HepG2 (cell line): ENCODE results near the gene SRSF12. TPM values are rescaled to one million over a fixed set of nuclear protein-coding genes. Genes with fewer than 3 reads are reported as not detected.

ENCODE experiments used
- CBFB ChIP-seq: sonication (generic); formaldehyde crosslinking; IDR thresholded peaks from 2 replicates; pipeline ENCODE4 v1.4.0; 2020; ENCODE audit warnings: missing genetic modification reagents
- CREB1 ChIP-seq, 2 experiments: fragments of 450-650 bp in 1 of 2; IDR thresholded peaks; 2 replicates each; pipeline ENCODE4 v1.6.1; 2016 to 2017; ENCODE audit warnings: control low read depth in 1 of 2, mild to moderate bottlenecking in 1 of 2, missing compliant biosample characterization in 1 of 2, missing genetic modification characterization in 1 of 2
- FOXK1 ChIP-seq: sonication (generic); formaldehyde crosslinking; IDR thresholded peaks from 2 replicates; pipeline ENCODE4 v1.4.0; 2020; ENCODE audit warnings: low read depth, missing genetic modification reagents, borderline replicate concordance
- MTA3 ChIP-seq: sonication (generic); formaldehyde crosslinking; IDR thresholded peaks from 2 replicates; pipeline ENCODE4 v1.4.0; 2020; ENCODE audit warnings: missing genetic modification reagents
- MYC ChIP-seq: sonication (generic); formaldehyde crosslinking; IDR thresholded peaks from 2 replicates; pipeline ENCODE4 v1.9.0; 2021; ENCODE audit warnings: missing genetic modification reagents, borderline replicate concordance
- PAF1 ChIP-seq: IDR thresholded peaks from 2 replicates; pipeline ENCODE4 v1.6.1; 2016; ENCODE audit warnings: missing genetic modification reagents, missing compliant biosample characterization
- ZBTB21 ChIP-seq: sonication (generic); formaldehyde crosslinking; IDR thresholded peaks from 2 replicates; pipeline ENCODE4 v1.4.0; 2020; ENCODE audit warnings: missing genetic modification reagents
- ZBTB38 ChIP-seq: sonication (generic); formaldehyde crosslinking; IDR thresholded peaks from 2 replicates; pipeline ENCODE4 v1.5.1; 2020; ENCODE audit warnings: mild to moderate bottlenecking, missing genetic modification reagents
- ZFP41 ChIP-seq: sonication (generic); formaldehyde crosslinking; IDR thresholded peaks from 2 replicates; pipeline ENCODE4 v1.4.0; 2020; ENCODE audit warnings: mild to moderate bottlenecking, missing genetic modification reagents, borderline replicate concordance
- ZNF350 ChIP-seq: sonication (generic); formaldehyde crosslinking; IDR thresholded peaks from 2 replicates; pipeline ENCODE4 v1.4.0; 2020; ENCODE audit warnings: mild to moderate bottlenecking, low read depth, missing genetic modification reagents, borderline replicate concordance
- polyA plus RNA-seq, 8 experiments: library from polyadenylated mRNA; depleted of rRNA in 3 of 8; stranded (reverse) in 7 of 8; unstranded in 1 of 8; fragments of >200 nt; fragmentation: Illumina TruSeq in 4 of 8; extraction: Trizol in 4 of 8; gene quantifications; 2 replicates each; pipeline versions ENCODE4 v1.2.1 to v1.2.3, GENCODE V29; 2011 to 2016; ENCODE audit warnings: low read depth in 4 of 8, missing spikeins in 1 of 8, mixed read lengths in 1 of 8; ENCODE audit not compliant: insufficient read depth in 1 of 8
- total RNA-seq, 5 experiments: library from RNA; depleted of rRNA; stranded (reverse); fragments of >200 nt; fragmentation: Illumina TruSeq; extraction: Trizol; gene quantifications; 2 replicates each; pipeline ENCODE4 v1.2.3, GENCODE V29; 2016; ENCODE audit warnings: low read depth in 1 of 5
- TF ChIP-seq, protein P1 (sequence below): sonication (generic); formaldehyde crosslinking; IDR thresholded peaks from 2 replicates; pipeline ENCODE4 v1.4.0; 2020; ENCODE audit warnings: mild to moderate bottlenecking, missing genetic modification reagents
- TF ChIP-seq, protein P2 (sequence below): sonication (generic); formaldehyde crosslinking; IDR thresholded peaks from 2 replicates; pipeline ENCODE4 v1.4.0; 2020; ENCODE audit warnings: missing genetic modification reagents
- TF ChIP-seq, protein P3 (sequence below): sonication (generic); formaldehyde crosslinking; IDR thresholded peaks from 2 replicates; pipeline ENCODE4 v1.4.0; 2020; ENCODE audit warnings: missing genetic modification reagents, borderline replicate concordance
- TF ChIP-seq, protein P4 (sequence below): sonication (generic); formaldehyde crosslinking; IDR thresholded peaks from 2 replicates; pipeline ENCODE4 v1.8.1; 2023; ENCODE audit warnings: mild to moderate bottlenecking, missing genetic modification reagents
- TF ChIP-seq, protein P5 (sequence below): sonication (generic); formaldehyde crosslinking; IDR thresholded peaks from 2 replicates; pipeline ENCODE4 v1.5.0; 2020; ENCODE audit warnings: missing genetic modification reagents

SRSF12 gene
- total and polyA plus RNA-seq, 2 of the 13 experiments (the other 11 are each of a cell fraction or from before 2014, with no cell fraction given), result 1.7 to 1.9 TPM

- TF ChIP-seq, protein P1, sequence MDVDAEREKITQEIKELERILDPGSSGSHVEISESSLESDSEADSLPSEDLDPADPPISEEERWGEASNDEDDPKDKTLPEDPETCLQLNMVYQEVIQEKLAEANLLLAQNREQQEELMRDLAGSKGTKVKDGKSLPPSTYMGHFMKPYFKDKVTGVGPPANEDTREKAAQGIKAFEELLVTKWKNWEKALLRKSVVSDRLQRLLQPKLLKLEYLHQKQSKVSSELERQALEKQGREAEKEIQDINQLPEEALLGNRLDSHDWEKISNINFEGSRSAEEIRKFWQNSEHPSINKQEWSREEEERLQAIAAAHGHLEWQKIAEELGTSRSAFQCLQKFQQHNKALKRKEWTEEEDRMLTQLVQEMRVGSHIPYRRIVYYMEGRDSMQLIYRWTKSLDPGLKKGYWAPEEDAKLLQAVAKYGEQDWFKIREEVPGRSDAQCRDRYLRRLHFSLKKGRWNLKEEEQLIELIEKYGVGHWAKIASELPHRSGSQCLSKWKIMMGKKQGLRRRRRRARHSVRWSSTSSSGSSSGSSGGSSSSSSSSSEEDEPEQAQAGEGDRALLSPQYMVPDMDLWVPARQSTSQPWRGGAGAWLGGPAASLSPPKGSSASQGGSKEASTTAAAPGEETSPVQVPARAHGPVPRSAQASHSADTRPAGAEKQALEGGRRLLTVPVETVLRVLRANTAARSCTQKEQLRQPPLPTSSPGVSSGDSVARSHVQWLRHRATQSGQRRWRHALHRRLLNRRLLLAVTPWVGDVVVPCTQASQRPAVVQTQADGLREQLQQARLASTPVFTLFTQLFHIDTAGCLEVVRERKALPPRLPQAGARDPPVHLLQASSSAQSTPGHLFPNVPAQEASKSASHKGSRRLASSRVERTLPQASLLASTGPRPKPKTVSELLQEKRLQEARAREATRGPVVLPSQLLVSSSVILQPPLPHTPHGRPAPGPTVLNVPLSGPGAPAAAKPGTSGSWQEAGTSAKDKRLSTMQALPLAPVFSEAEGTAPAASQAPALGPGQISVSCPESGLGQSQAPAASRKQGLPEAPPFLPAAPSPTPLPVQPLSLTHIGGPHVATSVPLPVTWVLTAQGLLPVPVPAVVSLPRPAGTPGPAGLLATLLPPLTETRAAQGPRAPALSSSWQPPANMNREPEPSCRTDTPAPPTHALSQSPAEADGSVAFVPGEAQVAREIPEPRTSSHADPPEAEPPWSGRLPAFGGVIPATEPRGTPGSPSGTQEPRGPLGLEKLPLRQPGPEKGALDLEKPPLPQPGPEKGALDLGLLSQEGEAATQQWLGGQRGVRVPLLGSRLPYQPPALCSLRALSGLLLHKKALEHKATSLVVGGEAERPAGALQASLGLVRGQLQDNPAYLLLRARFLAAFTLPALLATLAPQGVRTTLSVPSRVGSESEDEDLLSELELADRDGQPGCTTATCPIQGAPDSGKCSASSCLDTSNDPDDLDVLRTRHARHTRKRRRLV (CRISPR knock-in tag), result peak; percentile 84; the same call in 1 of the 2 replicates
- no peak for TF ChIP-seq ZFP41 (CRISPR knock-in tag)
- TF ChIP-seq MYC, result peak; percentile 87
- TF ChIP-seq, protein P2, sequence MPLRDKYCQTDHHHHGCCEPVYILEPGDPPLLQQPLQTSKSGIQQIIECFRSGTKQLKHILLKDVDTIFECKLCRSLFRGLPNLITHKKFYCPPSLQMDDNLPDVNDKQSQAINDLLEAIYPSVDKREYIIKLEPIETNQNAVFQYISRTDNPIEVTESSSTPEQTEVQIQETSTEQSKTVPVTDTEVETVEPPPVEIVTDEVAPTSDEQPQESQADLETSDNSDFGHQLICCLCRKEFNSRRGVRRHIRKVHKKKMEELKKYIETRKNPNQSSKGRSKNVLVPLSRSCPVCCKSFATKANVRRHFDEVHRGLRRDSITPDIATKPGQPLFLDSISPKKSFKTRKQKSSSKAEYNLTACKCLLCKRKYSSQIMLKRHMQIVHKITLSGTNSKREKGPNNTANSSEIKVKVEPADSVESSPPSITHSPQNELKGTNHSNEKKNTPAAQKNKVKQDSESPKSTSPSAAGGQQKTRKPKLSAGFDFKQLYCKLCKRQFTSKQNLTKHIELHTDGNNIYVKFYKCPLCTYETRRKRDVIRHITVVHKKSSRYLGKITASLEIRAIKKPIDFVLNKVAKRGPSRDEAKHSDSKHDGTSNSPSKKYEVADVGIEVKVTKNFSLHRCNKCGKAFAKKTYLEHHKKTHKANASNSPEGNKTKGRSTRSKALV, result 0 out of 2 replicates have a peak, but pooled peaks have one; percentile 55
- peak; percentile 35; the same call in 1 of the 2 replicates for TF ChIP-seq ZNF350 (CRISPR knock-in tag)
- TF ChIP-seq, protein P3, sequence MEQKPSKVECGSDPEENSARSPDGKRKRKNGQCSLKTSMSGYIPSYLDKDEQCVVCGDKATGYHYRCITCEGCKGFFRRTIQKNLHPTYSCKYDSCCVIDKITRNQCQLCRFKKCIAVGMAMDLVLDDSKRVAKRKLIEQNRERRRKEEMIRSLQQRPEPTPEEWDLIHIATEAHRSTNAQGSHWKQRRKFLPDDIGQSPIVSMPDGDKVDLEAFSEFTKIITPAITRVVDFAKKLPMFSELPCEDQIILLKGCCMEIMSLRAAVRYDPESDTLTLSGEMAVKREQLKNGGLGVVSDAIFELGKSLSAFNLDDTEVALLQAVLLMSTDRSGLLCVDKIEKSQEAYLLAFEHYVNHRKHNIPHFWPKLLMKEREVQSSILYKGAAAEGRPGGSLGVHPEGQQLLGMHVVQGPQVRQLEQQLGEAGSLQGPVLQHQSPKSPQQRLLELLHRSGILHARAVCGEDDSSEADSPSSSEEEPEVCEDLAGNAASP (CRISPR knock-in tag), result peak; percentile 63
- no peak for TF ChIP-seq ZBTB21 (CRISPR knock-in tag)
- TF ChIP-seq, protein P4, sequence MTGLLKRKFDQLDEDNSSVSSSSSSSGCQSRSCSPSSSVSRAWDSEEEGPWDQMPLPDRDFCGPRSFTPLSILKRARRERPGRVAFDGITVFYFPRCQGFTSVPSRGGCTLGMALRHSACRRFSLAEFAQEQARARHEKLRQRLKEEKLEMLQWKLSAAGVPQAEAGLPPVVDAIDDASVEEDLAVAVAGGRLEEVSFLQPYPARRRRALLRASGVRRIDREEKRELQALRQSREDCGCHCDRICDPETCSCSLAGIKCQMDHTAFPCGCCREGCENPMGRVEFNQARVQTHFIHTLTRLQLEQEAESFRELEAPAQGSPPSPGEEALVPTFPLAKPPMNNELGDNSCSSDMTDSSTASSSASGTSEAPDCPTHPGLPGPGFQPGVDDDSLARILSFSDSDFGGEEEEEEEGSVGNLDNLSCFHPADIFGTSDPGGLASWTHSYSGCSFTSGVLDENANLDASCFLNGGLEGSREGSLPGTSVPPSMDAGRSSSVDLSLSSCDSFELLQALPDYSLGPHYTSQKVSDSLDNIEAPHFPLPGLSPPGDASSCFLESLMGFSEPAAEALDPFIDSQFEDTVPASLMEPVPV, result peak; percentile 41; the same call in 1 of the 2 replicates
- TF ChIP-seq CREB1 (IDR thresholded peaks at IDR 0.05), result peak; percentile 88
- TF ChIP-seq CREB1 (CRISPR knock-in tag; IDR thresholded peaks at IDR 0.05), result peak; percentile 47; the same call in 1 of the 2 replicates
- TF ChIP-seq PAF1, result no peak
- TF ChIP-seq ZBTB38 (CRISPR knock-in tag), result peak; percentile 81
- peak; percentile 77; the same call in 1 of the 2 replicates for TF ChIP-seq FOXK1 (CRISPR knock-in tag)
- TF ChIP-seq, protein P5, sequence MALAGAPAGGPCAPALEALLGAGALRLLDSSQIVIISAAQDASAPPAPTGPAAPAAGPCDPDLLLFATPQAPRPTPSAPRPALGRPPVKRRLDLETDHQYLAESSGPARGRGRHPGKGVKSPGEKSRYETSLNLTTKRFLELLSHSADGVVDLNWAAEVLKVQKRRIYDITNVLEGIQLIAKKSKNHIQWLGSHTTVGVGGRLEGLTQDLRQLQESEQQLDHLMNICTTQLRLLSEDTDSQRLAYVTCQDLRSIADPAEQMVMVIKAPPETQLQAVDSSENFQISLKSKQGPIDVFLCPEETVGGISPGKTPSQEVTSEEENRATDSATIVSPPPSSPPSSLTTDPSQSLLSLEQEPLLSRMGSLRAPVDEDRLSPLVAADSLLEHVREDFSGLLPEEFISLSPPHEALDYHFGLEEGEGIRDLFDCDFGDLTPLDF (CRISPR knock-in tag), result peak; percentile 53
- no peak for TF ChIP-seq MTA3
- peak; percentile 39; the same call in 1 of the 2 replicates for TF ChIP-seq CBFB (CRISPR knock-in tag)
Observed at GRCh38 chr6:89081423-89082322, 36.2 kb downstream of the SRSF12 start (continued).
